ENCODE data around the gene KLHL13. TPM values are rescaled to one million over a fixed set of nuclear protein-coding genes. Genes with fewer than 3 reads are reported as not detected.

The KLHL13 gene
- total RNA-seq, 1 experiment from 2014 or later: 4.2 TPM

Other genes starting within 250 kb of the KLHL13 start
- gene WDR44, start 229.3 kb upstream of the KLHL13 start, total RNA-seq (2021; ENCODE audit: unreplicated experiment): 12.2 TPM

All from HCT116 (cell line).